PFSK-1 (cell line): ENCODE measurements around the gene KLF13.

Source experiments
- FOXP2 ChIP-seq: optimal IDR thresholded peaks from 2 replicates; pipeline ENCODE3; 2011; ENCODE audit warnings: borderline replicate concordance, control low read depth, inconsistent platforms; ENCODE audit not compliant: insufficient read depth; ENCODE audit errors: extremely low read length, extremely low read depth
- POLR2AphosphoS5 ChIP-seq: IDR thresholded peaks from 2 replicates; pipeline ENCODE4 v1.6.1; 2012; ENCODE audit warnings: low read depth, mild to moderate bottlenecking, control low read depth, low read length, moderate library complexity
- SIN3A ChIP-seq: IDR thresholded peaks from 2 replicates; pipeline ENCODE4 v1.6.1; 2012; ENCODE audit warnings: mild to moderate bottlenecking, low read length, moderate library complexity, borderline replicate concordance; ENCODE audit not compliant: insufficient read depth
- TAF1 ChIP-seq: IDR thresholded peaks from 2 replicates; pipeline ENCODE4 v1.6.1; 2012; ENCODE audit warnings: low read length, control low read depth, borderline replicate concordance; ENCODE audit not compliant: insufficient read depth
- TF ChIP-seq, protein P1 (sequence below), 2 experiments: IDR thresholded peaks; 2 replicates each; pipeline versions ENCODE4 v1.6.1 to v1.8.0; 2011 to 2012; ENCODE audit warnings: low read depth in 2 of 2, low read length in 2 of 2, control low read depth in 1 of 2, inconsistent platforms in 1 of 2, mild to moderate bottlenecking in 1 of 2, moderate library complexity in 1 of 2; ENCODE audit not compliant: insufficient read depth in 1 of 2

Gene KLF13

DNA sequence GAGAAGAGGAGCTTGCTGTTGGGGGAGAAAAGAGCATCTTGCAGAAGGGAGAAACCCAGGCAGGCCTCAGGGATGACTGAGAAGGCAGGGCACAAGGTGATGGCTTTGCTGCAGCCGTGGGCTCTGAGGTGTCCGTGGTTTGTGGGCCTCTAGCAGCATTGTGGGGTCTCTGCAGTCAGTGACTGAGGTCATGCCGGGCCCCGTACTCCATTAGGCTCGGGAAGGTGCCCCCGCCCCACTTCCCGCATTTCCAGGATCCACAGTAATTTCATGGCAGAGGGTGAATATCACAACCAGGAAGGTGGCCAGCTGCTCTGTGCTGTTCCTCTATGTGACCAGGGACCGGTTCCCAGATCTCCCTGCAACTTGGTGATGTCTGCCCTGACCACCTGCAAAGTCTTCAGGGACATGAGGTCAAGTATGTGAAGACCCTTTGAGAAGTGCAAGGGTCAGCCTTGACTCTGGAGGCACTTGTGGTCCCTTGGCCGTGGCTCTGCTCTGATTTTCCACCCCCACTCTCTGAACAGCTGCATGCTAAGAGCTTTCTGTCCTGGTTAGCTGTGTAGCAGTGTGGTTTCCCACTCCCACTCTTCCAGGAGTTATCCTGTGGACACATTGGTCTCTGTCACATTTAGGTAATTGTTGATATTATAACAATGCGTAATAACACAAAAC, 3.6 kb downstream of the KLF13 start:
- TF ChIP-seq TAF1 = no peak
- no peak for TF ChIP-seq POLR2AphosphoS5
- TF ChIP-seq, protein P1, sequence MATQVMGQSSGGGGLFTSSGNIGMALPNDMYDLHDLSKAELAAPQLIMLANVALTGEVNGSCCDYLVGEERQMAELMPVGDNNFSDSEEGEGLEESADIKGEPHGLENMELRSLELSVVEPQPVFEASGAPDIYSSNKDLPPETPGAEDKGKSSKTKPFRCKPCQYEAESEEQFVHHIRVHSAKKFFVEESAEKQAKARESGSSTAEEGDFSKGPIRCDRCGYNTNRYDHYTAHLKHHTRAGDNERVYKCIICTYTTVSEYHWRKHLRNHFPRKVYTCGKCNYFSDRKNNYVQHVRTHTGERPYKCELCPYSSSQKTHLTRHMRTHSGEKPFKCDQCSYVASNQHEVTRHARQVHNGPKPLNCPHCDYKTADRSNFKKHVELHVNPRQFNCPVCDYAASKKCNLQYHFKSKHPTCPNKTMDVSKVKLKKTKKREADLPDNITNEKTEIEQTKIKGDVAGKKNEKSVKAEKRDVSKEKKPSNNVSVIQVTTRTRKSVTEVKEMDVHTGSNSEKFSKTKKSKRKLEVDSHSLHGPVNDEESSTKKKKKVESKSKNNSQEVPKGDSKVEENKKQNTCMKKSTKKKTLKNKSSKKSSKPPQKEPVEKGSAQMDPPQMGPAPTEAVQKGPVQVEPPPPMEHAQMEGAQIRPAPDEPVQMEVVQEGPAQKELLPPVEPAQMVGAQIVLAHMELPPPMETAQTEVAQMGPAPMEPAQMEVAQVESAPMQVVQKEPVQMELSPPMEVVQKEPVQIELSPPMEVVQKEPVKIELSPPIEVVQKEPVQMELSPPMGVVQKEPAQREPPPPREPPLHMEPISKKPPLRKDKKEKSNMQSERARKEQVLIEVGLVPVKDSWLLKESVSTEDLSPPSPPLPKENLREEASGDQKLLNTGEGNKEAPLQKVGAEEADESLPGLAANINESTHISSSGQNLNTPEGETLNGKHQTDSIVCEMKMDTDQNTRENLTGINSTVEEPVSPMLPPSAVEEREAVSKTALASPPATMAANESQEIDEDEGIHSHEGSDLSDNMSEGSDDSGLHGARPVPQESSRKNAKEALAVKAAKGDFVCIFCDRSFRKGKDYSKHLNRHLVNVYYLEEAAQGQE (IDR thresholded peaks at IDR 0.05; ENCODE audit: insufficient read depth in 1 of 2, low read depth in 2 of 2, low read length in 2 of 2) = no peak
- TF ChIP-seq FOXP2 = no peak
- no peak for TF ChIP-seq SIN3A

DNA sequence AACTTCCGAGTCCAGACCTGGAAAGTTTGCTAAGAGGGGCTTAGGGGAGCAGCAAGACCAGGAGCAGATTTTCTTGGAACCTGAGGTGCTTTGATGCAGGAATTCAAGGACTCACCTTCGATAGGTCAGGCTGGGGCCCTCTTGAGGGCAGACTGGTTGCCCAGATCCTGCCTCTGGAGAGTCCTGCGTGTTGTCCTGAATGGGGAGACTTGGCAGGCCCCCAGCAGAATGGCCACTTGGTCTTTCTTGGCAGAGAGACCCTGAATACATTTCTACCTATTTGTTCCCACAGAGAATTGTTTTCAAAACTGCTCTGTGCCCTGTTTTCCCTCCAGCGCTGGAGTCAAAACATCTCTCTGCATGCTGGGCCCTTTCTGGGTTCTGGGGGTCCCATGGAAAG, 4.2 kb downstream of the KLF13 start:
- TF ChIP-seq, protein P1 (IDR thresholded peaks at IDR 0.05; ENCODE audit: insufficient read depth in 1 of 2, low read depth in 2 of 2, low read length in 2 of 2) = no peak
- TF ChIP-seq FOXP2 = no peak
- no peak for TF ChIP-seq SIN3A
- no peak for TF ChIP-seq POLR2AphosphoS5
- no peak for TF ChIP-seq TAF1

DNA sequence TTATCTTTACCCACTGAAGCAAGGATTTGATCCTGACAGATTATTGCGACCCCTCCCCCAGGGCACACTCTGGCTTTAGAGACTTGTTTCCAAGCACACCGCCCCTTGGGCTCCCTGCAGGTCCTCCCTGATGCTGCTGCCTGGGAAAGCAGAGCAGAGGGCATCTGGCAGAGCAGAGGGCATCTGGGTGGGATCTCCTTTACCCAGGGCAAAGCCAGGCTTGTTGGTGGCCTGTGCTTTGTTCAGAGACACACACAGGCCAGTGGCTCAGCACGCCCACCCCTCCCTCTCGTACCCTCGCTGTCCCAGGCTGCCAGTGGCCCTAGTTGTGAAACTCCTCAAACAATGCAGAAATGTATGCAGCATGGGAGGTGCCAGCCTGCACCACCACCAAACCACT, 4.8 kb downstream of the KLF13 start:
- no peak for TF ChIP-seq POLR2AphosphoS5
- TF ChIP-seq FOXP2 = no peak
- TF ChIP-seq, protein P1 (IDR thresholded peaks at IDR 0.05; ENCODE audit: insufficient read depth in 1 of 2, low read depth in 2 of 2, low read length in 2 of 2) = no peak
- no peak for TF ChIP-seq SIN3A
- TF ChIP-seq TAF1 = no peak

DNA sequence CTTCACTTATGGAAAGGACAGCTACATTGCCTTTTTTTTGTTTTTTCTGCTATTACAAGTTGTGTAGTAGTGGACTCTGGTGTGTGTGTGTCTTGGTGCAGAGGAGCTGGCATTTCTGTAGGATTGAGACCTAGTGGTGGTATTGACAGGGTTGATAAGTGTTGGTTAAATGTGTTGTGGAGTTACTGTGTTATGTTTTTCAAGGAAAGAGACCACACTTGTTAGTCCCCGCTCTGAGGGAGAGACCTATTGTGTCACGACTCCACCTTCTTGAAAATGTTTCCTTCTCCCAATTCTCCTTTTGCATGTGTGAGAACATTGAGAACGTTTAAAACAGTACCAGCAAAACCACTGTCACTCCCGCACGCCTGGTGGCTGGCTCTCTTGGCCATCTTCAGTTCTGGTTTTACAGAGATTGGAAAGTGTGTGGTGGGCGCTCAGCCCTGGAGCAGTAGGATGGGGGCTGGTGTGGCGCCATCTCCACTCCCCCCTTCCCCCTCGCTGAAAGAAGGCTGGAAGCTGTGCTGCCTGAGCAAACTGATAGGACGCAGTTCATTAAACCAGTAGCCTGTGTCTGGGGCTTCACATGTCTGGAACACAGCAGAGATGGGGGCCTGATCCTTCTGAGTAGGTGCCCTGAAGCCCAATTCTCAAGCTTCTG, 5.5 kb downstream of the KLF13 start:
- TF ChIP-seq POLR2AphosphoS5 (no peak), TAF1 (no peak), FOXP2 (no peak)
- TF ChIP-seq, protein P1 (IDR thresholded peaks at IDR 0.05; ENCODE audit: insufficient read depth in 1 of 2, low read depth in 2 of 2, low read length in 2 of 2) = no peak

DNA sequence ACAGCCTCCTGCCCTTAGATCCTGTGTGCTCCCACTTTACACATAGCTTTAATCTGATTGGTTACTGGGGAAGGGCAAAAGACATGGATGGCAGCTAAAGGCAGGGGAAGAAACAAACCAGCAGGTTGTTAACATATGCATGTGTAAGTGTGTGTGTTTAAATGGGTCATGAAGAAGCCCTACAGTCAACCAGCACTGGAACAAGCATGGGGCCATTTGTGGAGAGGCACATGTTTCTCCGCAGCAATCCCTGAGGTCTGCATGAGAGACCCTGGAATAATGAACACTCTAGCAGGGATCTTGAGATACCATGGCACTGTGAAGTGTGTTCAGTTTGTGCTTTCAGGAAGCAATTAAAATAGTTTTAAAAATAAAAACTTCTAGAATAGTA, 6.0 kb downstream of the KLF13 start:
- TF ChIP-seq, protein P1 (IDR thresholded peaks at IDR 0.05; ENCODE audit: insufficient read depth in 1 of 2, low read depth in 2 of 2, low read length in 2 of 2) = no peak
- TF ChIP-seq POLR2AphosphoS5 (no peak), TAF1 (no peak), FOXP2 (no peak), SIN3A (no peak)
